GM21528 (cell line): ENCODE measurements around the gene MRGPRE.

ENCODE experiments used
- ATAC-seq: cut with Tn5 transposase; IDR thresholded peaks from one replicate; pipeline ENCODE4 v1.9.1; 2021; ENCODE audit warnings: mild to moderate bottlenecking, moderate library complexity; ENCODE audit not compliant: unreplicated experiment, low FRiP score

MRGPRE gene

DNA sequence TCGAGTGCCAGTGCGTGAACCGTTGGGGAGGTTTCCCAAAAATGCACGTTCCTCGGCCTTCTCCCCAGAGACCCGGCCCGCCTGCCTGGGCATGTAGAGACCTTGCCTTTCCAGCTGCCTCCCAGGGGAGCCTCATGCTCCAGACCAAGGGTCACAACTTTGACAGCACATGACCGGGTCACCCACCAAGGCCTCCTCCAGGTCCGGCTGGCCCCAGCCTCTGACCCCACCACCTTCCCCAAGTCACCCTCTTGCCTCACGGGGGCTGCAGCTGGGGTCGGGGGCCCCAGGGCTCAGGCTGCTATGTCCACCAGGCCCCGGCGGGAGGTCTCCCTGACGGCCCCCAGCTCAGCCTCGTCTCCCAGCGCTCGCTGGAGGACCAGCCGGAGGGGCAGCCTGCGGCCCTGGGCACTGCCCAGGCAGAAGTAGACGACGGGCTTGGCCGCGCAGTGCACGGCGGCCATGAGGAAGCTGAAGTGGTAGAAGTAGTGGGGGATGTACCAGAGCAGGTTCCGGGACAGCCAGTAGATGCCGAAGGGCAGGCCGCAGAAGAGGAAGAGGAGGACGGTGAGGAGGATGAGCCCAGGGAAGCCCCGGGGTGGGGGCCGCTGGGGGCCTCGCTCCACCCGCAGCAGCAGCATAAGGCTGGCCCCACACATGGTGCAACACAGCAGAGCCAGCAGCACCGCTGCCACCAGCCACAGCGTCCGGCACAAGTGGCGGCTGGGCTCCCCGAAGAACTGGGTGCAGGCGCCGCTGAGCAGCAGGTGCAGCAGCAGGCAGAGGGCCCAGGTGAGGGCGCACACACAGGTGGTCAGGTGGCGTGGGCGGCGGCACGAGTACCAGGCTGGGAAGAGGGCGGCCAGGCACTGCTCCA, 4.4 kb downstream of the MRGPRE start:
- no peak for ATAC-seq

DNA sequence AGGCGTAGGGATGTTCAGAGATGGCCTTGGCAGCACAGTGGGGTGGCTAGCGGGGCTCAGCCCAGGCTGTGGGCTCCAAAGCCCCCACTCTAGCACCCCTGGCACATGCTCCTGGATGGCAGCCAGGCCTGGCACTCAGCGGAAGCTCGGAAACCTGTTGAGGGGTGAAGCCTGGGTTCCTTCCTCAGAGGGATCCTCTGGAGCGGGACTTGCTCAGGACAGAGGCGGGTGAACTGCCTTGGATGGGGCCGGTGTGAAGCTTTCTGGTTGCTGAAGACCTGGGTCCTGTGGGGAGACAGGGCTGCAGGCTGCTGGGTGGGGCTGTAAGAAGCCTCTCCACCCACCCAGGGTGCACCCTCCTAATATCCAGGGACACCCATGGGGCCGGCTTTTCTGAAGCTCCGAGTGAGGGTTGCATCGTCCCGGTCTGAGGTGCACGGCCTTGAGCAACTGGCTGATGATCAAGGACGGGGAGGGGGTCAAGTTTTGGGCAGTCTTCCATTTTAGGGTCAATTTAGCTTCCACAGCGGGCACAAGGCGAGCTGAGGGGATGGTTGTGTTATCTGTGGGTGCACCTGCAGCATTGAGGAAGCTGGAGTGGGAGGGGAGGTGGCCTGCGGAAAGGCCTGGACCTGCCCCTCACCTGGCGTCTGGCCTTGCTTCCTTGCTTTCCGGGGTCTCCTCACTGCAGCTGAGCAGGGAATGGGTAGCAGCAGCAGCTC, 5.2 kb downstream of the MRGPRE start:
- ATAC-seq = no peak

DNA sequence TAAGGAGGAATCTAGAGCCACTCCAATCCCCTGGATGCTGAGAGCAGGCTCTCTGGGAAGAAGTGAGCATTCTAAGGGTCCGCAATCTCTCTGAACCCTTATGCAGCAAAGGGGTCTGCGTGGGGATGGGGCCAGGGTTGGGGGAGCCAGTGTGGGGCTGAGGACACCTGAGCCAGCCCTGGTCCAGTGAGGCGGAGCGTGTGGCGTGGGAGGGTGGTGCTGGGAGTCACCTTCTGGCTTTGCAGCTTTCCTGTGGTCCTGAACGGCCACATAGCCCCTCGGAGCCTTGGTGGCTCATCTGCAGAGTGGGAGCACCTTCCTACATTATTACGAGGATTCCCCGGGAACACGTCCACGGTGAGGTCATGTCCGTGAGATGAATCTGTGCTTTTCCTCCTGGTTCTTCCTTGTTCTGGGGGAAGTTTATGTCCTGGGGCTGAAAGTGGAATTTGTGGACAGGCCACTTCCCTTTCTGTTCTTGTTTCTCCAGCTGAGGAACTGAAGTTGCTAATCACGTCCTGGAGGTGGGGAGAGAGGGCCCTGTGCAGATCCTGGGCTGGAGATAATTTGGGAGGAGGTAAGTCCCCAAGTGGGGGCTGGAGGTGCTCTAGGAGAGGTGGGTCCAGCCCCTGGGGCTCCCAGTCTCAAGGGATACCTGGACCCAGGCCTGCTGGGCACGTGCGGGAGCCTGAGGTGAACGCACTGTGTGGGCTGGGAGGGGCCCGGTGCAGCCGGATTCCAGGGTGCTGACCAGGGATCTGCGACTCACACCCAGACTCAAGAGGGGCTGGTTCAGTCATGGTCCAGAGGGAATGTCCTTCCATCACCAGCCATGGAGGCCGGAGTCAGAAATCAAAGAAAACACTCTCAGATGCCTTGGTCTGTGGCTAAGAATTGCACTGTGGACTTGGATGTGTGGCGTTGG, 6.1 kb downstream of the MRGPRE start:
- ATAC-seq = no peak

DNA sequence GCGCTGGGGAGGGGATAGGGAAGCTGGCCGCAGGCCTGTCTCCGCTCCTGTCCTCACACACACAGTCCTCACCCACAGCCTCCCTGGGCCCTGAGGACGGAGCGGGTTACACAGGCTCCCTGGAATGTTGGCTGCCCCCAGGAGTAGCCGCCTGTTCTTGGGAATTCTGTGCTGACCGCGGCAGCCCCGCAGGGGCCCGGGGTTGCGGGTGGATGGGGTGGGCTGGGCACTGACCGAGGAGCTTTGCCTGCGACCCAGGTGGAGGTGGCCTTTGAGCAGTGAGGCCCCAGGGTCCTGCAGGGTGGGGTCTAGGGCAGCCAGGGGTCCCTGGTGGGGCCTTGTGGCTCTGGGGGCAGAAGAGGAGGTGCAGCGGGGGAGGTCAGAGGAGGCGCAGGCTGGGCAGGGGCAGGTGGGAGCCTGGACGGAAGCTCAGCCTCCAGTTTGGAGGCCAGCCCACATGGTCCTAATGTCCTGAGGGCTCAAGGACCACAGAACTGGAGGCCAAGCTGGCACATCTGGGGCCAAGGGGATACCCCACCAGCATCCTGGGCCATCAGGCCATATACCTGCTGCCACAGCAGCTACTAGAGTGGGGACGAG, 7.0 kb downstream of the MRGPRE start:
- no peak for ATAC-seq

DNA sequence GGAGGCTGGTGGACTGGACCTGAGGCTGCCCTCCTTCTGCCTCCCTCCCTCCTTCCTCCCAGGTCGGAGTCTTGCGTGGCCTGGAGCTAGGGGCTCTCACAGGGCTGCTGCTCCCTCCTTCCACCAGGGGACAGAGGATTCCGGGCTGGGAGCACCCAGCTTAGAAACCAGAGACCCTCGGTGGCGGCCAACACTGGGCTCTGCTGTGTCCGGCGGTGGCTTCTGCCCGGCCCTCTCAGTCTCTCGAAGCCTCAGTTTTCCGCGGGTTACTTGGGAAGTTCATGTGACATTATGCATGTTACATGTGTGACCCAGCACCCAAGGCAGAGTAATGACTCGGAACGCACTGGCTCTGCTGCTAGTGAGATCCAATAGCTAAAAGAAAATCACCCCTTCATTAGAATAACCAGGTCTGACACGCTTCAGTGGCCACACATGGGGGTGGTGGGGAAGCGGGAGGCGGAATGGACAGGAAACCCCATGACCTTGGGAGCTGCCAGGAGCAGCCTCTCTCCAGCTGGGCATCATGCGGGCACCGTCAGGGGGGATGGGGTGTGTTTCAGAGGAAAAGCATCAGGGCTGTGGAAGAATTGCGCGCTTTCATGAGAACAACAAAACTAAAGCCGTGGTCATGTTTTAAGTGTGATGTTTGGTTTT, 7.7 kb downstream of the MRGPRE start:
- no peak for ATAC-seq

DNA sequence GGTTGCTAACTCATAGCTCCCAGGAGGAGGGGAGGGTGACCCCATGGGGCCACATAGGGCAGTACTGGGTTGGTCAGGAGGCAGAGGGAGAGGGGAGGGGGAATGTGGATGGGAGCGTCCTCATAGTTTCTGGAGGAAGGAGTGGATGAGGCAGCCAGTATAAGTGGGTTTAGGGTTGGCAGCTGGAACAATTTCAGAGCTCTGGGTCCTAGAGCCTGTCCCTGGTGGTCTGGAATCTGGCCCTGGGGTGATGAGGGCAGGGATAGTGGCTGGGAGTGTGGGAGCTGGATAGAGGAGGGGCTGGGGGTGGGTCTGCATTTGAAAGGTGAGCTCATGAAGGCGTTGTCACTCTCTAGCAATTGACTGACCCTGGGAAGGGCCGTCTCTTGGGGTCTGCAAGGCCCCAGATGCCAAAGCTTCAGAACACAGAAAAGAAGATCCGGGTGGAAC, 8.3 kb downstream of the MRGPRE start:
- ATAC-seq = no peak

DNA sequence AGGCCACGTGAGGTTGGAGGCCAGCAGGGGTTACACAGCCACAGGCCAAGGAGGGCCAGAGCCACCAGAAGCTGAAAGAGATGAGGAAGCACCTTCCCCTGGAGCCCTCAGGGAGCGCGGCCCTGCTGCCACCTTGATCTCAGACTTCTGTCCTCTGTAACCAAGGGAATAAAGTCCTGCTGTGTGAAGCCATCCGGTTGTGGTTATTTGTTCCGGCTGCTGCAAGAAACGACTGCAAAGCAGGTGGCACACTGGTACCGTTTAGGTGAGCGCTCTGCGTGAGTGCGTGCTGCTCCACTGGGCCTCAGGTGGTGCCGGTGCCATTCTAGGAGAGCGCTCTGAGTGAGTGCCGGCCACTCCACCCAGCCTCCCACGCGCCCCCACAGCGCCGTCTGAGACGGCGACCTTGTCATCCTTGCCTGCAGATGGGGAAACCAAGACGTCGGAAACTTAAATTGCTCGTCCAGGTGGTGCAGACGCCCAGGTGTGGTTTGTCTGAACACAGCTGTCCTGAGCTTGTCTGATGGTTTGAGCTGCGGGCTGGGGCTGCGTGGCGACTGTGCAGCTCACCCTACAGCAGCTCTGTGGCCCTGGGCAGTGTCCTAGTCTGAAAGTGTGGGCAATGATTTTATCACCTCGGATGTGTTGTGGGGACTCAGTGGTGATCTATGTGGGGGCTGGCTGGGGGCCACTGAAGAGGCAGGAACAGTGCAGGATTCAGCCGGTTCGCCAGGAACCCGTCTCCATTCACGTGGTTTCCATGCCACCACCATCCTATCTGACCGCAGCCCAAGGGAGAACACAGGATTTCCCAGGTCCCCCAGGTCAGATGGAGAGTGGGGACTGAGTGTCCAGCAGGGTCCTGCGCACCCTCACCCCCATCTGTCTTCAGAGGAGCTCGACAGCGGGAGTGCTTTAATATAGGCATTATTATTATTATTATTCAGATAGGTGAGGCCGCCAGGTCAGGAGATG, 9.0 kb downstream of the MRGPRE start:
- no peak for ATAC-seq

DNA sequence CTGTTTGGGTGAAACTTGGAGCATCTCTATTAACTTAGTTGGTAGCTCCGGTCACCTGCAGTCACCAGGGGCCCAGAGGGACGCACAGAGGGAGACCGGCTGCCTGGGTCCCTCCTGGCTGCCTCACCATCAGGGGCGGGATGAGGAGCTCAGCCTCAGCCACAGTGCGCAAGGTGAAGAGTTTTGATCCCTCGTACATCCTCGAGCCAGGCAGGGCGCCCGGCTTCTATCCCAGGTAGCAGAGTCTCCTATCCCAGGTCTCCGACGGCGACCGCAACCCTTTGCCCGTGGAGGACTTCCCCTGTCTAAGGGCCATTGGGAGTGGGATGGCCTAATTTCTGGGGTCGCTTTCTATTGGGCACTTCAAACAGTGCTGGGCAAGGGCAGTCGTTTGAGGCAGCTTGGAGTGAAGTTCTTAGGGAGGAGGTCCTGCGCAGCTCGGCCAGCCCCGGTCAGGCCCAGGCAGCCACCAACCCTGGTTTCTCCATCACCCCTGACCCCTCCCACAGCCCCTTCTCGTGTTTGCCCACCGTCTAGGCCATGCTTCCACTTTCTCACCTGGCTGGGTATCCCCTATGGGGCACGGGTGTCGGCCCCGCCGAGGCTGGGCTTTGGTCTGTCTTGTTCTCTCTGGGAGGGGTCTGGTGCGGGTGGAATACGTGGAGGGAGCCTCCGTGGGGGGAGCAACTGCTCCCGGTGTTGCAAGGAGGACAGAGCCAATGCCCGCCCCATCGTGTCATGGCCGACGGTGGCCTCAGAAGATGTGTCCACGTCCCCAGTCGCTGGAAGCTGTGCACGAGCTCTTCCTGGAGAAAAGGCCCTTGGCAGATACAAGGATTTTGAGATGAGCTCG, 10.0 kb downstream of the MRGPRE start:
- ATAC-seq = no peak

DNA sequence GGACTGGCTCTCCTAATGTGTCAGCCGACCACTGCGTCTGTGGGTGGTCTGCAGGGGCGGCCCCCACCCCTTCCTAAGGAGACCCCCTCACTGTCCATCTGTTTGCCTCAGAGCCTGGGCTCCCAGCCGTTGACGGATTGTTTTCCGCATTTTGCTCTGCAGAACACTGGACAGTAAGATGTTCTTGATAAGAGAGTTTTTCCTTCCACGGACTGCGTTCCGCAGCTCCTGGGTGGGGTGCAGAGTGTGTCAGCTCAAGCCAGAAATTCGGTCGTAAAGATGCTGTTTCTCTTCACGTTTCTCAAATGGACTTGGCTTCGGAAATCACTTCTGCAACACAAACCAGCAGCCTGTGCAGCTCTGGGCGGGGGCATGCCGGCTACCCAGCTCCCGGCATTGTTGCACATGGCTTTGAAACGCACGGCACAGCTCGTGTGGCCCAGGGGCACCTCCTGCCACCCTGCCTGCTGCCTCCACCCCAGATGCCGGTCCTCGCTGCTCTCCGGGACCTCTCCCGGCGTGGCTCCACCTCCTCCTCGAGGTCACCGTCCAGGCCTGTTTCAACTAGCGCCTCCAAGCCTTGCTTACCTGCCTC, 10.7 kb downstream of the MRGPRE start:
- no peak for ATAC-seq

DNA sequence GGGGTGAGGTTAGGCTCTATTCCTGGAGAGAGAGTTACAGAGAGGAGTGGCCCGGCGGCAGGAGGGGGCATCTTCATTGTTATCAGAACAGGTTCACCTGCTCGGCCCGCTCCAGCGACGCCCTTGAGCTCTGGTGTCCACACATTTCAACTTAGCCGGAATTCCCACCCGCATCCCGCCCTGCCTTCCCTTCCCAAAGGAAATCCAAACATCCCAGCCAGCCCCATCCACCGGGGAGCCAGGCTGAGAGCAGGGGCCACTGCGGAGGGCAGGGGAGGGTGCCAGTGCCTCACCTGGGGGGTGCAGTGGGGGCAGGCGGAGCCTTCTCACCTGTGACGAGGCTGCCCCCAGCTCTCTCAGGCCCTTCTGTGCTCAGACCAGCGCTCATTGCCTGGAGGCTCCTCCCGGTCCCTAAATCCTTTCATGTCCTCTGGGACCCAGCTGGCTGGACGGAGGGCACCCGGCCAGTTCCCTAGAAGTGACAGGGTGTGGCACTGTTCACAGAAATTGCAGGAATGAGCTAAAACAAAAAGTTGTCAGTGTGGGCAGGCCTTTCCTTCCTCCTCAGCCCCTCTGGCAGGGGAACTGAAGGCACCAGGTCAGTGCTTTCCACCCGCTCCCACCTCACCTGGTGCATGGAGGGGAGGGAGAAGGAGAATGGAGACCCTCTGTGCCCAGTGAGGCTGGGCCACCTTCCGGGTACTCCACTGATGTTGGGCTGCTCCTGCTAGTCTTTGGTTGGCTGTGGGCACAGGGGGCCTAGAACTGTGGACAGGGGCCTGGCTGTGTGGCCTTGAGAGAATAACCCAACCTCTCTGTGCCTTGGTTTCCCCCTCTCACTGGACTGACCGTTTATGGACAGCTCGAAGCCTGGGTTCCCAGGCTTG, 11.5 kb downstream of the MRGPRE start:
- ATAC-seq = no peak

DNA sequence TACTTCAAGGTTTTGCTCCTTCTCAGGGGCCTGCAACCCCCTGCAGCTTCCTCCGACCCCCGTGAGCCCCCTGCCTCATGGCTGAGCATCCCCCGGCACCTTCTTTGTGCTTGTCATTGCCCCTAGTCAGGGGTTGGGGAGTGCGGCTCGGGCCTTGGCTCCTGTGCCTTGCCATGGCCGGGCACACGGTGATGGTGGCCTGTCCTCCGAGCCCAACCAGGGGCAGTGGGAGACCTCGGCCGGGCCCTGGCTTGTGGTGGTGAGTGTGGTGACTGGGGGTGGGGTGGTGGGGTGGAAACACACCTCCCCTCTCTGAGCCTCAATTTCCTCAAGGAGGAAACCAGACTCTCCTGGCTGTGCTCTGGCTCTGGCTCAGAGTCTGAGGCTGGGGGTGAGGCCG, 12.1 kb downstream of the MRGPRE start:
- ATAC-seq = no peak

DNA sequence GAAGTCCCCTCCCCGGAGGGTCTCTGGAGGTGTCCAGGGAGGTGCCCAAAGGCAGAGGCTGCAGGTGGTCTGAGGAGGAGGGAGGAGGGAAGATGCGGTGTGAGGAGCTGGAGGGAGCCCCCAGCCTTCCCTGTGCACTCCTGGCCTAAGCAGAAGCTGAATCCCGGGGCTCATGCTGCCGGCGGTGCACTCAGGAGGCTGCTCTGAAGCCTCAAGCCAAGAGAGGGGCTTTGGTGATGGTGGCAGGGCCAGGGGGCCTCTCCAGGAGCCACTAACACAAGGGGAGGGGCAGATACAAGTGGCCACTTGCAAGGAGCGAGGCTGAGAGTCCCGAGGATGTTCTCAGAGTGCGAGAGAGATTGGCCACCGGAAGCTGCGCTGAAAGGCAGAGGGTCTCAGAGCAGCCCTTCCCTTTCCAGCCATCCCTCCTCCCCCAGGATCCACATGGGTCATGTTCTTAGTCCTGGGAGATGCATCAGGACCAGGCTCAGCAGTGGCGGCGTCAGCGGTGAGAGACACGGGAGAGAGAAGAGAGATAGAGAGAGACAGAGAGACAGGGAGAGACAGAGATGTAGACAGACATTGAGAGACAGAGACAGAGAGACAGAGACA, 12.8 kb downstream of the MRGPRE start:
- ATAC-seq = no peak

DNA sequence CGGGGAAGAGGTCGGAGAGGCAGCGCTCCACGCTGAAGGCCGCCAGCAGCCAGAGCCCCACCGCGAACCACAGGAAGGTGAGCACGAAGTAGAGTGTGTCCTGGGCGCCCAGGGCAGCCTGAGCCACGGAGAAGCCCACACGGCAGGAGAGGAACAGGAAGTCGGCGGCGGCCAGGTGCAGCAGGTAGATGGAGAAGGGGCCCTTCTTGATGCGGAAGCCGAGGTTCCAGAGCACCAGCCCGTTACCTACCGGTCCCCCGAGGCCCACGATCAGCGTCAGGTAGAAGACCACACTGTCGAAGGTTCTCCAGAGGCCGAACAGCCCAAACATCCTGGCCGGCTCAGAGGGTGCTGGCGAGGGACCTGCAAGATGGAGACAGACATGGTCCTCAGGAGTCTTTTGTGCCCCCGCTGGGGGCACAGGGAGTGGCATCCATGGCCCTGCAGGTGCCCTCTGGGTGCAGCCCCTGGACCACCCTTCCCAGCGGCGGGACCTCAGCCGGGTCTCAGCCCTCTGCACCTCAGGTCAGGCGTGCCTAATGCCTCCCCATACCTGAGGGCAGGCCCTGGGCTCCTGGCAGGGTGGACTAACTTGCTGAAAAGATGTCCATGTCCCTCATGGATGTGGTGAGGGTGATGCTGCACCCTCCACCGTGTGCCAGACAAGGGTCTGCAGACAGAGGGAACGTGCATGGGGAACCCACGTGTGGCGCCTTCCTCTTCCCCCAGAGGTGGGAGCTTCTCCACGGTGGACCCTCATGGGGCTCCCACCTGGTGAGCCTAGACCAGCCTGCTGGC, 13.5 kb downstream of the MRGPRE start, which contains the start of gene MRGPRG:
TSS of gene MRGPRG (minus strand) at position 331 of the 798 bp plus-strand sequence. CDS start at position 331, 0 bp downstream.
- ATAC-seq = no peak

DNA sequence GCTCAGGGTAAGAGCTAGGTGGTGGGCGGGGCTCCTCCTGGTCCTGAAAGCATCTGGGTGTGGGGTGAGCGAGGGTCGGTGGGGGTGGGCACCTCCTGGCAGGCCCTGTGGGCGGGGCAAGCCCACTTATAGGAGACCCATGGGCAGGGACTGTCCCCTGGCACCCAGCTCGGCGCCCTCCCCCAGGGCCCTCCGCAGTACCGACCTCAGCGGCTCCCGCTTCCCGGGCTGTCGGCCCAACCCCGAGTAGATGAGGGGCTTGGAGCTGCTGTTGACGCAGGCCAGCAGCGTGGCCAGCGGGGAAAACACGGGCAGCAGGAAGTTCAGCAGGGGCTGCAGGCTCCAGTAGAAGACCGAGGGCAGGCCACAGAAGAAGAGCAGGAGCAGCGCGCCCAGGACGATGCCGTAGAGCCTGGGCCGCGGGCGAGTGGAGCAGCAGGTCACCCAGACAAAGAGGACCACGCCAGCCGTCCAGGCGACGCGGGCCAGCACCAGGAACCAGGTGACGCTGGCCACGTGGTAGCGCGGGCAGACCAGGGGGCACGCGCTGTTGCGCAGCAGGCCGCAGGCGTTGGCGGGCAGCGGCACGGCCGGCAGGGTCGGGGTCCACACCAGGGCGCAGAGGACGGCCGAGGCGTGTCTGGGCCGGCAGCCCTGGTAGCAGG, 14.3 kb downstream of the MRGPRE start:
- no peak for ATAC-seq
